Germinal center (tissue), 1 donor: Measurements from ENCODE around the gene CCL16.
"Not testable (repeated sequence)": the region's sequence is repeated elsewhere in the genome, so short reads cannot be mapped to it uniquely, and the experiment has no call there.

Experiments
- DNase-seq: peaks from one replicate; pipeline ENCODE4 v3.0.0; 2012; ENCODE audit warnings: mixed read lengths, low spot score

CCL16 gene, protein sequence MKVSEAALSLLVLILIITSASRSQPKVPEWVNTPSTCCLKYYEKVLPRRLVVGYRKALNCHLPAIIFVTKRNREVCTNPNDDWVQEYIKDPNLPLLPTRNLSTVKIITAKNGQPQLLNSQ

GRCh38 chr17:35981246-35981645, at the start of gene CCL16:
Gene CCL16 (minus strand): TSS chr17:35981497. CDS start chr17:35981420, 77 bp downstream.
- DNase-seq, result no peak

GRCh38 chr17:36030956-36031355, 49.7 kb upstream of the CCL16 start:
- DNase-seq, result no peak

DNA sequence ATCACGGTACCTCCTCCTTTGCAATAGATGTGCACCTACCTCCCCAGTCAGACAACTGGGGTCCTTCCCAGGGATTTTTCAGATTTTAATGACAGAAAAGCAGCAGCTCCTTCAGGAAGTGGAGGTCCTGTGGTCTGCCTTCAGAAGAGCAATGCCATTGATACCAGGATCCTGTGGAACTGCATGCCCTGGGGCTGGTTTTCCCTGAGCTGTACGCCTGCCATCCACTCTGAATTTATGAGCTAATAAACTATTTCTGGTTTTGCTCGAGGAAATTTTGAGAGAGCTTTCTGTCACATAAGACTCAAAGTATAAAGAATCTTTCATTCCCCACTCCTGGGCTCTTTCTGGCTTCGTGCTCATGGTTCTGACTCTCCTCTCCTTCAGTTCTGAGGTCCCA, 46.5 kb upstream of the CCL16 start:
- DNase-seq, result no peak

GRCh38 chr17:36024106-36024869, 43.0 kb upstream of the CCL16 start:
- no peak for DNase-seq

- no peak for DNase-seq
Measured at GRCh38 chr17:36019423-36019822, 38.1 kb upstream of the CCL16 start.

- no peak for DNase-seq
Measured at GRCh38 chr17:36017799-36018198, 36.5 kb upstream of the CCL16 start, which contains the start of gene CCL23. Gene CCL23 (minus strand): TSS chr17:36017972. CDS start chr17:36017897, 75 bp downstream.

DNA sequence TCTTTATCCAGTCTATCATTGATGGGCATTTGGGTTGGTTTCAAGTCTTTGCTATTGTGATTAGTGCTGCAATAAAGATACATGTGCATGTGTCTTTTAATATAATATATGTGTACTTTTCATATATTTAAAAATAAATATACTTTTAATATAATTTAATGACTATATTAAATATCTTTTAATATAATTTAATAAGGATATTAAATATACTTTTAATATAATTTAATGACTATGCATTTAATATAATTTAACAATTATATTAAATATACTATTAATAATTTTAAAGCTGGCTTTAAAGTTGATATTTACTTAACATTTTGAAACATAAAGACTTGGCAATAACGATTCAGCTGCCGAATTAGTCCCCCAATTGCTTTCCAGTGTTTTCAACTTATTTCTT, 35.3 kb upstream of the CCL16 start:
- no peak for DNase-seq

- DNase-seq, result not testable (repeated sequence)
Measured at GRCh38 chr17:36015895-36016294, 34.6 kb upstream of the CCL16 start.

- no peak for DNase-seq
Measured at GRCh38 chr17:36014946-36015345, 33.6 kb upstream of the CCL16 start.

DNA sequence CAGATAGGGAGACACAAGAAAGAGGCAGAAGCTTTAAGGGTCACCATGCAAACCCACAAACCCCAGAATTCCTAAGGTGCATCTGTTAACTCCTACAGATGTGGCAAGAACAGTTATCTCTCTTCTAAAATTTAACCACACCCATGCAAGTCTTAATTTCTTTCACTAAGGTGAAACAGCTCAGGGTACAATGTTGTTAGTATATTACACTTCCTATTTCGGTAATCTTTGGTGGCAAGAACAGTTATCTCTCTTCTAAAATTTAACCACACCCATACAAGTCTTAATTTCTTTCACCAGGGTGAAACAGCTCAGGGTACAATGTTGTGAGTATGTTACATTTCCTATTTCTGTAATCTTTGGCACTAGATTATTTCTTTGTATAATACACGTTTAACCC, 29.9 kb upstream of the CCL16 start:
- DNase-seq, result no peak

GRCh38 chr17:36008998-36009665, 27.8 kb upstream of the CCL16 start:
- DNase-seq, result peak; percentile 27

DNA sequence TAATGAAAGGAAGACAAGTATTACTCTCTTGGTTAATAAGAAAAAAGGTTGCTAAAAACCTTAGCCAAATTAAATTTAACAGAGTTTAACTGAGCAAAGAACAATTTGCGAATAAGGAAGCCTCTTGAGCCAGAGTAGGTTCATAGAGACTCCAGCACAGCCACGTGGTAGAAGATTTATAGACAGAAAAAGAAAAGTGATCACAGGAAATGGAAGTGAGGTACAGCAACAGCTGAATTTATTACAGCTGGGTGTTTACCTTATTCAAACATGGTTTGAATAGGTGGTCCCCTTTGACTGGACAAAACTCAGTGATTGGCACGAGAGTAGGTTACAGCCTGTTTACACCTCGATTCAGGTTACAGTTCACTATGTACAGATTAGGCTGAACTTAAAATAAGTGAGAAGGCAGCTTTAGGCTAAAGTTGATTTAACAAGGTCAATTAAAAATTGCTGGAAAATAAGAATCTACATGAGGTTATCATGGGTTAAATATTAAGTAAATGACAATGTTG, 23.4 kb upstream of the CCL16 start:
- DNase-seq, result no peak

- no peak for DNase-seq
Measured at GRCh38 chr17:36002631-36003030, 21.3 kb upstream of the CCL16 start.

GRCh38 chr17:36001862-36002603, 20.7 kb upstream of the CCL16 start:
- DNase-seq, result no peak

- DNase-seq, result no peak
Measured at GRCh38 chr17:36001110-36001771, 19.9 kb upstream of the CCL16 start, which contains the start of gene CCL15. Gene CCL15 (minus strand): TSS chr17:36001553. CDS start chr17:36001492, 61 bp downstream.

DNA sequence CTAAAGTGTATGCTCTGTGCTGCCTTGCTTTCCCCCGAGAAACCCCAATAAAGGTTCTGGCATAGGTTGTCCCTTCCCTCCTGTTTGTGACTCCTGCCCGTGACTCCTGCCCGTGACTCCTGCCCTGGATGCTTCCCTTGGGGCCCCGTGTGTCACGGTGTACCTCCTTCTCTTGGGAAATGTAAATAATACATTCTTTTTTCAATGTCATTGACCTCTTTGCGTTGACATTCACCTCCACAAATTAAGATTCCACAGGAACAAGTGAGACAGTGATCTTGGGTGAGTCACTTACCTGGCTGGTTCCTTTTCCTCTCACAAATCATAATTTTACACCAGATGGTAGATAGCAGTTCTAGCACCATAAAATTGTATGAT, 19.4 kb upstream of the CCL16 start:
- no peak for DNase-seq

DNA sequence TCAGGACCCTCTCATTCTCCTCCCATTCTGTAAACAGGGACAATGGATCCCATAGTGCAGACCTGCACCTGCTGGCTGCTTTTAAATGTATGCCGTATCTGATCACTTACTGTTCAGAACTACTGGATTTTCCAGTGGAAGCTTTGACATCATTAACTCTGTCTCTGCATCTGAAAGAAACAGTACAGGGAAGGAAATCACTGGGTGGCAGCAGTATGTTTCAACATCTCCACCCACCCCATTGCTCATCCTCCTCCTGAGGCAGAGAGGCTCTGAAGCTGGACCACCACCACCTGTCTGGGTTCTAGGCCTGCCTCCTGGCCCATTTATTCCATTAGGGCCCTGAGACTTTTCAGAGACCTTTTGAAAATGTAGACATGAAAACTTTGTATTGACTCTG, 17.5 kb upstream of the CCL16 start:
- no peak for DNase-seq

DNA sequence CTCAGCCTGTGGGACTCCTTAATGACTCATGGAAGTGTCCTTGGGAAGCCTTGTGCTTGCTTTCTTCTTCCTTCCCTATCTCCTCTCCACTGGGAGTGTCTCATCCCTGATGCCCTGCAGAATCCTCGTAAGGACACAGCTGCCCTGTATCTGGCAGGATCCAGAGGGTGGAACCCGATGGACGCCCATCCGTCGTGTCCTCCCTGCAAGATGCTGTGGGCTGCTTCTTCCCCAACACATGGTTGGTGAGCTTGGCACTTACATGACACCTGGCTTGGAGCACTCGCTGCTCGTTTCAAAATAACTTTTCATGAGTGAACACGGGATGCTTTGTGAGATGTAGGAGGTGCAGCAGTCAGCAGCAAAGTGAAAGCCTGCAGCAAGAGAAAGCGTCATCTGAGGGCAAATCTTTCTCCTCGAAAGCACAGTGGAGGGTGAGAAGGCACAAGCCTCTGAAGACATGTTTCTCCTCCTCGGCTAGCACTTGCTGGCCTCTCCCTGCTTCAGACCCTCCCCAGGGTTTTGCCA, 16.8 kb upstream of the CCL16 start:
- no peak for DNase-seq

- not testable (repeated sequence) for DNase-seq
Measured at GRCh38 chr17:35995346-35995745, 14.0 kb upstream of the CCL16 start.

- no peak for DNase-seq
Measured at GRCh38 chr17:35991075-35991474, 9.8 kb upstream of the CCL16 start.

DNA sequence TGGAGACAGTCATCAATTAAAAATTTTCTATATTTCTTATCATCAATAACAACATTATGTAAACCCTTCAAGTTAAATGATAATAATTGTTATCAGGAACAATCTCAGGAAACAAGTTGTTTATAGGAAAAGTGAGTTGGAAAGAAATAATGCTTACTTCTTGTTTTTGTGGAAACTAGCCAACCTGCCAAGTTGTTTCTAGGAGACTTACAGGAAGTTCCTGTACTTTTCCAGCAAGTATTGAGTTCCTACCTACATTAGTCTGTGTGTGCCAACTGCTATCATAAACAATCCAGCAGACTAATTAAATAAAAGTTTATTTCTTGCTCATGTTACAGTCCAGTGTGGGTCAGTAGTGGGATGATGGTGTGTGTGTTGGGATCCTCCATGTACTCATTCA, 6.9 kb upstream of the CCL16 start:
- no peak for DNase-seq
